Stomach (tissue), 9 donors: ENCODE measurements around the gene HLCS. TPM values are rescaled to one million over a fixed set of nuclear protein-coding genes. Genes with fewer than 3 reads are reported as not detected.

Source experiments
- DNase-seq, 2 donors: peaks; one replicate each; pipeline versions ENCODE4 v3.0.0 to v3.0.0-alpha.2; 2013 to 2019
- H3K27ac ChIP-seq, 5 donors: fragments of 200-600 bp in 4 of 5; sonication (generic) in 4 of 5; one replicate each; pipeline ENCODE4 v1.5.1; 2013 to 2019; ENCODE audit warnings: mild to moderate bottlenecking in 1 of 5, moderate library complexity in 1 of 5
- H3K27me3 ChIP-seq, 3 donors: fragments of 200-600 bp; sonication (generic); one replicate each; pipeline ENCODE4 v1.5.1; 2017 to 2019; ENCODE audit warnings: mixed run types in 1 of 3
- H3K36me3 ChIP-seq, 4 donors: fragments of 200-600 bp; sonication (generic); 1 replicate in 3 of 4; 2 replicates in 1 of 4; pipeline ENCODE4 v1.5.1; 2016 to 2019
- H3K4me1 ChIP-seq, 4 donors: fragments of 200-600 bp; sonication (generic); one replicate each; pipeline ENCODE4 v1.5.1; 2016 to 2019
- H3K4me3 ChIP-seq, 4 donors: fragments of 200-600 bp; sonication (generic) in 3 of 4; one replicate each; pipeline ENCODE4 v1.5.1; 2016 to 2019; ENCODE audit warnings: mild to moderate bottlenecking in 1 of 4
- H3K9me3 ChIP-seq, 4 donors: fragments of 200-600 bp; sonication (generic); one replicate each; pipeline ENCODE4 v1.5.1; 2016 to 2019
- CTCF ChIP-seq, 7 experiments: fragments of 450-650 bp in 4 of 7; fragments of 200-600 bp in 3 of 7; sonication (generic) in 3 of 7; IDR thresholded peaks; one replicate each; pipeline ENCODE4 v1.5.1; 2016 to 2019; ENCODE audit warnings: antibody characterized with exemption in 7 of 7, control low read depth in 2 of 7, mild to moderate bottlenecking in 1 of 7
- EP300 ChIP-seq: sonication (generic); formaldehyde crosslinking; IDR thresholded peaks from one replicate; pipeline ENCODE4 v1.6.1; 2017; ENCODE audit warnings: antibody characterized with exemption
- POLR2A ChIP-seq, 4 donors: fragments of 450-650 bp; IDR thresholded peaks; one replicate each; pipeline ENCODE4 v1.6.1; 2016; ENCODE audit warnings: antibody characterized with exemption in 4 of 4, control low read depth in 2 of 4, mild to moderate bottlenecking in 1 of 4, moderate library complexity in 1 of 4
- POLR2AphosphoS5 ChIP-seq, 3 donors: sonication (generic); formaldehyde crosslinking; IDR thresholded peaks; one replicate each; pipeline ENCODE4 v1.6.1; 2016; ENCODE audit warnings: antibody characterized with exemption in 3 of 3
- WGBS, 5 donors: extraction: QIAGEN DNeasy Blood & Tissue Kit in 3 of 5; methylation state at CpG; one replicate each; pipeline versions ENCODE4 v1.1.5 to v1.1.7; 2013 to 2018; 5-methylcytosine and 5-hydroxymethylcytosine counted together
- intact Hi-C: fragments of 100-400 bp; cut with DNase I; formaldehyde crosslinking; loops from one replicate; pipeline ENCODE4 v1.15.1; 2023; ENCODE audit warnings: low total_unique reads
- polyA plus RNA-seq, 3 donors: library from polyadenylated mRNA; stranded (reverse); fragments of 200-250 nt; gene quantifications; one replicate each; pipeline ENCODE4 v1.2.3, GENCODE V29; 2013
- total RNA-seq, 5 donors: library from RNA; depleted of rRNA; stranded (reverse); fragments of >200 nt; gene quantifications; one replicate each; pipeline versions ENCODE4 v1.1.0 to v1.2.3, GENCODE V29; 2014 to 2016
- donor health status: healthy with polysubstance abuse.
- donor health status: Bipolar disorder and iron deficiency.
- donor health status: healthy.

HLCS gene
- total and polyA plus RNA-seq, 8 donors: 2.3 to 35.1 (median 13.9) TPM

GRCh38 chr21:36783612-36784374 is 182.7 kb downstream of the HLCS start:
- no peak for DNase-seq
- intact Hi-C loops: no loop called here
- 92 to 96% (median 94%) methylated on average over 8 of the region's 8 CpGs for WGBS, 5 donors
- Histone ChIP-seq H3K4me3 (no peak overlapping the region), H3K9me3 (no peaks in the 10 kb centered on the region), H3K27me3 (no peaks in the 10 kb centered on the region), H3K27ac (no peak overlapping the region), H3K4me1 (peaks cover 0 to 5% (median 0%) of the 10 kb centered on the region in 4 donors), H3K36me3 (no peaks in the 10 kb centered on the region)
- no peak for TF ChIP-seq POLR2A (IDR thresholded peaks at IDR 0.05)
- TF ChIP-seq EP300: no peak
- no peak for TF ChIP-seq POLR2AphosphoS5 (IDR thresholded peaks at IDR 0.05)
- TF ChIP-seq CTCF (IDR thresholded peaks at IDR 0.05): no peak

- Histone ChIP-seq H3K4me1 (no peaks in the 10 kb centered on the region), H3K27me3 (no peaks in the 10 kb centered on the region), H3K36me3 (no peaks in the 10 kb centered on the region), H3K9me3 (no peaks in the 10 kb centered on the region), H3K4me3 (no peak overlapping the region), H3K27ac (no peak overlapping the region)
- intact Hi-C loops: no loop called here
- TF ChIP-seq POLR2A (IDR thresholded peaks at IDR 0.05) (no peak), CTCF (IDR thresholded peaks at IDR 0.05) (no peak)
- no peak for DNase-seq
- 75 to 99% (median 93%) methylated on average over 6 of the region's 6 CpGs for WGBS, 5 donors
Observed at GRCh38 chr21:36780861-36781260, 185.6 kb downstream of the HLCS start.

GRCh38 chr21:36776981-36777617 is 189.4 kb downstream of the HLCS start:
- intact Hi-C loops: no loop called here
- Histone ChIP-seq H3K27me3 (no peaks in the 10 kb centered on the region), H3K4me1 (peaks cover 4 to 12% (median 9%) of the 10 kb centered on the region in 4 donors), H3K4me3 (no peak overlapping the region), H3K9me3 (no peaks in the 10 kb centered on the region), H3K36me3 (no peaks in the 10 kb centered on the region), H3K27ac (no peak overlapping the region)
- no peak for TF ChIP-seq CTCF (IDR thresholded peaks at IDR 0.05)
- no peak for TF ChIP-seq POLR2AphosphoS5 (IDR thresholded peaks at IDR 0.05)
- TF ChIP-seq POLR2A (IDR thresholded peaks at IDR 0.05): no peak
- TF ChIP-seq EP300: no peak
- WGBS, 5 donors: 74 to 87% (median 76%) methylated on average over 10 of the region's 10 CpGs
- no peak for DNase-seq

GRCh38 chr21:36773995-36774394 is 192.5 kb downstream of the HLCS start:
- Histone ChIP-seq H3K27me3 (no peaks in the 10 kb centered on the region), H3K36me3 (no peaks in the 10 kb centered on the region), H3K9me3 (no peaks in the 10 kb centered on the region), H3K4me3 (no peak overlapping the region), H3K27ac (no peak overlapping the region), H3K4me1 (peaks cover 11 to 19% (median 14%) of the 10 kb centered on the region in 4 donors)
- 70 to 92% (median 76%) methylated on average over 8 of the region's 8 CpGs for WGBS, 5 donors
- no peak for DNase-seq
- TF ChIP-seq EP300: no peak
- no peak for TF ChIP-seq POLR2A (IDR thresholded peaks at IDR 0.05)
- no peak for TF ChIP-seq POLR2AphosphoS5 (IDR thresholded peaks at IDR 0.05)
- TF ChIP-seq CTCF (IDR thresholded peaks at IDR 0.05): no peak
- intact Hi-C loops: no loop called here
